Measurements from ENCODE around the gene ARF4.
A peak's percentile ranks its signal among the peaks of the same experiment; 100 is the strongest.

The ARF4 gene

DNA sequence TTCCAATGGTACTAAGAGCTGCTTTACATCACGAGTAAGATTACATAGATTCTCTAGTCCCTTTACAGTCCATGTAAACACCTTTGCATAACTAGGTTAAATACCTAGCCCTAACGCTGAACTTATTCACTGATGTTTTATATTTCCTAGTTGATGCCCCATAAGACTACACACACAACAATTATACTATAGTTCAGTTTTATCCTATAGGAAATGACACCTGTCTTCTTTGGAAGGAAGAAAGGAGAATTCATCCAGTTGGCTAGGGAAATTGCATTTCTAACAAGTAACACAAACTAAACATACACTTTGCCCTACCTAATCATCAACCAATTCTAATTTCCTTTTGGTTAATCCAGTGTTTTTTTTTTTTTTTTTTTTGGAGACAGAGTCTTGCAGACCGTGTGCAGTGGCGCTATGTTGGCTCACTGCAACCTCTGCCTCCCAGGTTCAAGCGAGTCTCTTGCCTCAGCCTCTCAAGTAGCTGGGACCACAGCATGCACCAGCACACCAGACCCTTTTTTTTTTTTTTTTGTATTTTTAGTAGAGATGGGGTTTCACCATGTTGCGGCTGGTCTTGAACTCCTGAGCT lies 27.2 kb downstream of the ARF4 start:
- H2AFZ ChIP-seq (ENCODE audit: low read depth, low read length): no peak overlapping the region
- peaks cover 65% of the 10 kb centered on the region for H3K36me3 ChIP-seq (ENCODE audit: insufficient read depth, low read length)
- H3K27me3 ChIP-seq (ENCODE audit: insufficient read depth, low read length): no peaks in the 10 kb centered on the region

DNA sequence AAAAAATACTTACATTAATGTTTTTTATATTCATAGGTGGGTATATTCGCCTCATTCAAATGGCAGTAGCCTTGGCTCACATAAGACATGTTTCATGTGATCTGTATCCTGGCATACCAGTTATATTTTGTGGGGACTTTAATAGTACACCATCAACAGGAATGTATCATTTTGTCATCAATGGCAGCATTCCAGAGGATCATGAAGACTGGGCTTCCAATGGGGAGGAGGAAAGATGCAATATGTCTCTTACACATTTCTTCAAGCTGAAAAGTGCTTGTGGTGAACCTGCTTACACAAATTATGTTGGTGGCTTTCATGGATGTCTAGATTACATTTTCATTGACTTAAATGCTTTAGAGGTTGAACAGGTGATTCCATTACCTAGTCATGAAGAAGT lies 37.6 kb downstream of the ARF4 start:
- H3K4me1 ChIP-seq (ENCODE audit: insufficient read depth, low read length): peaks cover 21% of the 10 kb centered on the region
- H2AFZ ChIP-seq (ENCODE audit: low read depth, low read length): no peak overlapping the region
- no peak overlapping the region for H3K4me3 ChIP-seq (ENCODE audit: low read length)
- no peaks in the 10 kb centered on the region for H3K9me3 ChIP-seq (ENCODE audit: low read length)
- peaks cover 28% of the 10 kb centered on the region for H3K36me3 ChIP-seq (ENCODE audit: insufficient read depth, low read length)
- no peaks in the 10 kb centered on the region for H3K27me3 ChIP-seq (ENCODE audit: insufficient read depth, low read length)

More for the DNA sequence above, 27.2 kb downstream of the ARF4 start:
- Histone ChIP-seq H3K4me3 (ENCODE audit: low read length) (no peak overlapping the region), H3K4me1 (ENCODE audit: insufficient read depth, low read length) (no peaks in the 10 kb centered on the region), H3K9me3 (ENCODE audit: low read length) (no peaks in the 10 kb centered on the region)

DNA sequence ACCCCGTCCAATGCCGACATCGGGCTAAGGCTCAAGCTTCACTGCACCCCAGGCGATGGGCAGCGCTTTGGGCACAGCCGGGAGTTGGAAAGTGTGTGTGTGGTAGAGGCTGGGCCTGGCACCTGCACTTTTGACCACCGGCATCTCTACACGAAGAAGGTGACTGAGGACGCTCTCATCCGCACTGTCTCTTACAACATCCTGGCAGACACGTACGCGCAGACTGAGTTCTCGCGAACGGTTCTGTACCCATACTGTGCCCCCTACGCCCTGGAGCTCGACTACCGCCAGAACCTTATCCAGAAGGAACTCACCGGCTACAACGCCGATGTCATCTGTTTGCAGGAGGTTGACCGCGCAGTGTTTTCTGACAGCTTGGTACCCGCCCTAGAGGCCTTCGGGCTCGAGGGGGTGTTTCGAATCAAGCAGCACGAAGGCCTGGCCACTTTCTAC lies 40.0 kb downstream of the ARF4 start:
- Histone ChIP-seq H3K9me3 (ENCODE audit: low read length) (no peaks in the 10 kb centered on the region), H3K36me3 (ENCODE audit: insufficient read depth, low read length) (peaks cover 26% of the 10 kb centered on the region), H2AFZ (ENCODE audit: low read depth, low read length) (no peak overlapping the region), H3K27me3 (ENCODE audit: insufficient read depth, low read length) (no peaks in the 10 kb centered on the region), H3K4me1 (ENCODE audit: insufficient read depth, low read length) (peaks cover 21% of the 10 kb centered on the region), H3K4me3 (ENCODE audit: low read length) (peak overlapping the region; percentile 62)

DNA sequence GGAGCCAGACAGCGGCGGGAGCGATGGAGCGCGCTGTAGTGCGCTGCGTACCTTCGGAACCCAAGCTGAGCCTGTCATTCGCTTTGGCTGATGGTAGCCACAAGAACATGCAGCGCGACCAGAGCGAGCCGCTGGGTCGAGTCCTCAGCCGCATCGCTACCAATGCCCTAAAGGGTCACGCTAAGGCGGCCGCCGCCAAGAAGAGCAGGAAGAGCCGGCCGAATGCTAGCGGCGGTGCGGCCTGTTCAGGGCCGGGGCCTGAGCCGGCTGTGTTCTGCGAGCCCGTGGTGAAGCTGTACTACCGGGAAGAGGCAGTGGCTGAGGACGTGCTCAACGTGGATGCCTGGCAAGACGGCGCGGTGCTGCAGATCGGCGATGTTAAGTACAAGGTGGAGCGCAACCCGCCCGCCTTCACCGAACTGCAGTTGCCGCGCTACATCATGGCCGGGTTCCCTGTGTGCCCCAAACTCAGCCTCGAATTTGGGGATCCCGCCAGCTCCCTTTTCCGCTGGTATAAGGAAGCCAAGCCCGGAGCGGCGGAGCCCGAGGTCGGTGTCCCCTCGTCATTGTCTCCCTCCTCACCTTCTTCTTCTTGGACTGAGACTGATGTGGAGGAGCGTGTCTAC lies 40.6 kb downstream of the ARF4 start:
- no peaks in the 10 kb centered on the region for H3K27me3 ChIP-seq (ENCODE audit: insufficient read depth, low read length)
- peak overlapping the region; percentile 69 for H2AFZ ChIP-seq (ENCODE audit: low read depth, low read length)
- H3K4me1 ChIP-seq (ENCODE audit: insufficient read depth, low read length): peaks cover 21% of the 10 kb centered on the region
- H3K36me3 ChIP-seq (ENCODE audit: insufficient read depth, low read length): peaks cover 23% of the 10 kb centered on the region
- H3K9me3 ChIP-seq (ENCODE audit: low read length): no peaks in the 10 kb centered on the region
- H3K4me3 ChIP-seq (ENCODE audit: low read length): peak overlapping the region; percentile 62

DNA sequence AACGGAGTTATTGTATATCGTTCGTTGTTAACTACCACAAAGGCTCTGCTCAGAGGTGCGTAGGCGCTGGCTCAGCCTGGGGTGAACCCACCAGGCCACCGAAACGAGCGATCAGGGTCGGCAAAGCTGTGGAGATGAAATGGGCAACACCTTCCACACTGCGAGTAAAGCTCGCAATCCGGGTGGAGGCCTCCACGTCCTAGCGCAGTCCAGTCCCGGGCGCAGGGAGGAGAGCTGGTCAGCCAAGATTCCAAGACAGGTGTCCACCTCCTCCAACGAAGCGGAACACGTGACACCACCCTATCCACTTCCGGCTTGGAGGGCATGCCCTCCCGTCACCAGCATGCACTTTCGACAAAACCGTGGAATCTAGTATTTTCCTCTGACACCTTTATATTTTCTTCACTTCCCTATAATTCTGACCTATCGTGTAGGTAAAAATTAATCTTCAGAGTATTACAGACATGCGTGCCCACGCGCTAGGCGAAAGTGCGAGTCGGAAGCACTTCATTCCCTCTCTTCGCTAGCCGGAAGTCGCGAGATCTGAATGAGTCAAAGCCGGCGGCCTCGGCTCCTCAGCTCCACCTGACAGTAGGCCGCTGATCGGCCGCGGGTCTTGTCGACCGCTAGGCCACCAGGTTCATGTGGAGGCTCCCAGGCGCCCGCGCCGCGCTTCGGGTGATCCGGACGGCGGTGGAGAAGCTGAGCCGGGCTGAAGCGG lies 41.2 kb downstream of the ARF4 start, which contains the start of gene PDE12:
Gene PDE12 (plus strand): TSS at position 537 of the 721 bp plus-strand sequence. CDS start 106 bp downstream, at position 643.
- Histone ChIP-seq H3K4me3 (ENCODE audit: low read length) (peak within 1 kb of the TSS; percentile 62), H3K36me3 (ENCODE audit: insufficient read depth, low read length) (peaks cover 17% of the 10 kb centered on the region), H3K9me3 (ENCODE audit: low read length) (no peaks in the 10 kb centered on the region), H2AFZ (ENCODE audit: low read depth, low read length) (peak within 1 kb of the TSS; percentile 69), H3K27me3 (ENCODE audit: insufficient read depth, low read length) (no peaks in the 10 kb centered on the region), H3K4me1 (ENCODE audit: insufficient read depth, low read length) (peaks cover 21% of the 10 kb centered on the region)

DNA sequence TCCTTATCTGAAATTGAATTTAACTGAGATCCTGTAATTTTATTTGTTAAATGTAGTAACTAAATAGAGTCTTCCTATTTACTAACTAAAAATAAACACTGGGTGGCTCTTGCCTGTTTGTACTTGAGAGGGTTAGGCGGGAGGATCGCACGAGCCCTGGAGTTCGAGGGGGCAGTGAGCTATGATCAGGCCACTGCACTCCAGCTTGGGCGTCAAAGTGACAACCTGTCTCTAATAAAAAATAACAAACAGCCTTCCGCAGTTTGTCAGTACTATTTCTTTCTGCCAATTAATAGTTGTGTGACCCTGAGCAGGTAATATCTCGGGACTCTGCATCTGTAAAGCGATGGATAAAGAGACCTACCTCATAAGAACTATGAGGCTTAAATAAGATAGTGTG lies 41.8 kb downstream of the ARF4 start:
- Histone ChIP-seq H3K4me3 (ENCODE audit: low read length) (peak overlapping the region; percentile 62), H3K27me3 (ENCODE audit: insufficient read depth, low read length) (no peaks in the 10 kb centered on the region), H3K36me3 (ENCODE audit: insufficient read depth, low read length) (peaks cover 13% of the 10 kb centered on the region), H3K4me1 (ENCODE audit: insufficient read depth, low read length) (peaks cover 21% of the 10 kb centered on the region), H3K9me3 (ENCODE audit: low read length) (no peaks in the 10 kb centered on the region), H2AFZ (ENCODE audit: low read depth, low read length) (peak overlapping the region; percentile 69)

DNA sequence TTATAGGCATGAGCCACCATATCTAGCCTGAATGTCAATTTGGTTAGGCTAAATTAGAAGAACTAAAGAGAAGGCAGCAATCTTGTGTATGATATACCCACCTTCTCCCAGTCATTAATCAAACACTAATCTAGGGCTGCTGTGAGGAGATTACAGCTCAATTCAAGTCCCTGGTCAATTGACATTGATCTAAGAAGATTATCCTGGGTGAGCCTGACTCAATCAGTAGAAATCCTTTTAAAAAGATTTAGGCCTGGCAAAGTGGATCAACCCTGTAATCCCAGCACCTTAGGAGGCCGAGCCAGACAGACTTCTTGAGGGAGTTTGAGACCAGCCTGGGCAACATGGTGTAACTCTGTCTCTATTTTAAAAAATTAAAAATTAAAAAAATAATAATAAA lies 50.5 kb downstream of the ARF4 start:
- no peaks in the 10 kb centered on the region for H3K27me3 ChIP-seq (ENCODE audit: insufficient read depth, low read length)
- no peak overlapping the region for H2AFZ ChIP-seq (ENCODE audit: low read depth, low read length)
- no peak overlapping the region for H3K4me3 ChIP-seq (ENCODE audit: low read length)
- H3K9me3 ChIP-seq (ENCODE audit: low read length): no peaks in the 10 kb centered on the region
- H3K36me3 ChIP-seq (ENCODE audit: insufficient read depth, low read length): no peaks in the 10 kb centered on the region
- H3K4me1 ChIP-seq (ENCODE audit: insufficient read depth, low read length): peaks cover 20% of the 10 kb centered on the region

DNA sequence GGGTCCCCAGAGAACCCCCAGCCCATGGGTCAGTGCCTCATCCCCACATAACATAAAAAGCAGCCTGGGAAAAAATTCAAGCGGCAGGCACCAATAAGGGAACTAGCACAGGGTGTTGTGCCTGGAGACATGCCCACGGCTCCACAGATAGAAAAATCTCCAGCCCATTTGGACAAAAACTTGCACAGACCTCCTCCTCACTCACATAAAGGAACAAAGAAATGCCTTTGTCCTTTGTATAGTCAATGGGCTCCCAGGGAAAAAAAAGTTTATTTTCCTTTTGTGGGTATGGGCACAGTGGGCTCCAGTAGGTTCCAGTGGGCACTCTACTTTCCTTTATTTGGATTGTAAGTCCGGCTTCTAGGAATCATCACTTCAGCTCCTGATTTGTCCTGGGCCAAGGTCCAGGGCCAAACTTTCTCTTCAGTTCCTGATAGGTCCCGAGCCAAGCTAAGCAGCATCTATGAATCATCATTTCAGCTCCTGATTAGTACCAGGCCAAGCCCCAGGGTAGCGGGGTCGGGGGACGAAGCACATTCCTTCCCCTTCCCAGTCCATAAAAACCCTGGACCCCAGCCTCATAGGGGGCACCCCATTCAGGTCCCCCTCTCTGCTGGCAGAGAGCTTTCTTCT lies 51.4 kb downstream of the ARF4 start:
- Histone ChIP-seq H3K9me3 (ENCODE audit: low read length) (no peaks in the 10 kb centered on the region), H3K27me3 (ENCODE audit: insufficient read depth, low read length) (no peaks in the 10 kb centered on the region), H3K4me1 (ENCODE audit: insufficient read depth, low read length) (peaks cover 20% of the 10 kb centered on the region), H3K4me3 (ENCODE audit: low read length) (no peak overlapping the region), H2AFZ (ENCODE audit: low read depth, low read length) (no peak overlapping the region), H3K36me3 (ENCODE audit: insufficient read depth, low read length) (no peaks in the 10 kb centered on the region)

DNA sequence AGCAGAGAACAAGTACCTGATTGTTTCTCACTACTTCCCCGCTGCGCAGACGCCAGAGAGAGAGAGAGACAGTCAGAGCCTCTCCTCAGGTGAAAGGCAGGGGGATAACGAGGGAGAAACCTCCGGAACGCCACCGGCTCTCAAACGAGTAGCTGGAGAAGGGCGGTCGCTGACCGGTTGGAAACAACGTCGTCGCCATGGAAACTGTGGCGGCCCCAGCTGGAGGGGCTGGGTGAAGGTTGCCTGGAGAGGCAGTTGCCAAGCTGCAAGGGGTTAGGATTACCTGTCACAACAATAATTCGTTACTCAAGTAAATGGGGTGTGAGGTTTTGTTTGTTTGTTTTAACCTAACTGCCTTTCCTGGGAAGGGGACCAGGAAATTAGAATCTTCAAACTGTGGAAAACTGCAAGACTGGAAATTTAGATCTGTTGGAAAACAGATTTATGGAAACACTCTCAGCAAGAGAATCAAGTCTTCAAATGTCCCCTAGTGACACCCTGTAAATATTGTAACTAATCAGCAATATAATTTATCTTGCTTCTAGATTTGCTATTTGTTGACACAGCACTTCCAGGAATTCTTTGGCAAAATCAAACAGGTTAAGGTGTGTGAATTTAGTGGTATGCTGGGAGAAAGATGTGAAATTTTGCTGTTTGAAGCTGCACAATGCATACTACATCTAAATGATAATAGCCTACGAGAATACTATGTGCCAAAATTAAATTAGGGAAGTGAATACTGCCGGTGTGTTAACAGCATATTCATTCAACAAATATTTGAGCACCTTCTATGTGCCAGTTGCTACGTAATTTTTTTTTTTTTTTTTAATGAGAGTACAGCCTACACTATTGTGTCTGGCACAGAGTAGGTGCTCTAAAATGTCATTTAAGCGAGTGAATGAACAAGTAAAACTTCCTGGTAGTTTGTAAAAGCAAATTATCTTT lies 52.7 kb downstream of the ARF4 start, which contains the start of gene DNAH12:
Gene DNAH12 (minus strand): TSS at position 164 of the 945 bp plus-strand sequence. CDS start 1,474 bp downstream, outside the sequence.
- Histone ChIP-seq H3K27me3 (ENCODE audit: insufficient read depth, low read length) (no peaks in the 10 kb centered on the region), H2AFZ (ENCODE audit: low read depth, low read length) (peak within 1 kb of the TSS; percentile 74), H3K4me3 (ENCODE audit: low read length) (peak within 1 kb of the TSS; percentile 22), H3K9me3 (ENCODE audit: low read length) (no peaks in the 10 kb centered on the region), H3K36me3 (ENCODE audit: insufficient read depth, low read length) (no peaks in the 10 kb centered on the region), H3K4me1 (ENCODE audit: insufficient read depth, low read length) (peaks cover 20% of the 10 kb centered on the region)

DNA sequence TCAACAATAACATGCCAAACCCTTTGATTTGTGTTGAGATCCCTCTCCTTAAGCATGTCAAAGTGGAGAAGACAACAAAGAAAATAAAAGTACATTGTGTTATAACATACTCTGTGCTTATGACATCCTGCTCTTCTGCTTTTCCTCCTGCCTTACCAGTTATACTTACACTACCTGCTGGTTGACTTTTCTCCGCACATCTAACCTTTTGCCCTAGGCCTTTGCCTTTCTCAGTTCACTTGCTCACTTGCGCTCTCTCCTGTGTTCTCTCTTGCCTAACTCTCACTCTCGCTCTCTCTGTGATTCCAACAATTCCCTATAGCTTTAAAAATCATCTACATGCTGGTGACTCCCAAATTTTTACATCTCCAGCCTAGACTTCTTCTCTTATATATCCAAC lies 58.7 kb downstream of the ARF4 start:
- no peaks in the 10 kb centered on the region for H3K36me3 ChIP-seq (ENCODE audit: insufficient read depth, low read length)
- H3K9me3 ChIP-seq (ENCODE audit: low read length): peaks cover 2% of the 10 kb centered on the region
- no peaks in the 10 kb centered on the region for H3K4me1 ChIP-seq (ENCODE audit: insufficient read depth, low read length)
- no peak overlapping the region for H2AFZ ChIP-seq (ENCODE audit: low read depth, low read length)
- H3K4me3 ChIP-seq (ENCODE audit: low read length): no peak overlapping the region
- no peaks in the 10 kb centered on the region for H3K27me3 ChIP-seq (ENCODE audit: insufficient read depth, low read length)

DNA sequence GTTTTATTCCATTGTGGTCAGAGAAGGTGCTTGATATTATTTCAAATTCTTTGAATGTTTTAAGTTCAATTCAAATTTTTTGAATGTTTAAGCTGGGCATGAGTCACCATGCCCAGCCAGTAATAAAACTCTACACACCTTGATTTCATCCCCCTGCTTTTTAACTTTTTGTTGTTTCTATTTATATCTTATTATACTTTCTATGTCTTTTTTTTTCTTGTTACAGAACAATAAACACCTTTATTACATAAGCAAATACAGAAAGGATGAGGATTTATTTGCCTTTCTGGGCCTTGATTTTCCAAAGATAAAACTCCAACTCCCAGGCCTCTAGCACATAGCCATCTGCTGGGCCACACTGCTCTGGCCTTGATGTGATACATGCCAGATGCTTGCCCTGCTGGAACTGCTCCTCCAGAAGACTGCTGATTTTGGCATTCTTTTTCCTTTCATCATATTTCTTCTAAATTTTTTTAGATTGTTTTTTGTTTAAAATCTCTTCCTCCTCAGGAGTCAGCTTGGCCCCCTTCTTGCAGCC lies 67.0 kb downstream of the ARF4 start:
- Histone ChIP-seq H3K9me3 (ENCODE audit: low read length) (peaks cover 1% of the 10 kb centered on the region), H3K4me1 (ENCODE audit: insufficient read depth, low read length) (no peaks in the 10 kb centered on the region), H3K36me3 (ENCODE audit: insufficient read depth, low read length) (no peaks in the 10 kb centered on the region), H3K27me3 (ENCODE audit: insufficient read depth, low read length) (no peaks in the 10 kb centered on the region), H3K4me3 (ENCODE audit: low read length) (no peak overlapping the region), H2AFZ (ENCODE audit: low read depth, low read length) (no peak overlapping the region)

Data from neuron (in vitro differentiated cells).